OCI-LY7 (cell line): ENCODE data around the gene FAM72B.
"Not testable (repeated sequence)": the region's sequence is repeated elsewhere in the genome, so short reads cannot be mapped to it uniquely, and the experiment has no call there.

Experiments
- CTCF ChIP-seq: fragments of 200-600 bp; sonication (generic); conservative IDR thresholded peaks from 2 replicates; pipeline ENCODE4 v1.5.1; 2014; ENCODE audit warnings: mild to moderate bottlenecking, antibody characterized with exemption, low read length, moderate library complexity, mixed read lengths
- EZH2phosphoT487 ChIP-seq: fragments of 200-600 bp; sonication (generic); IDR thresholded peaks from 2 replicates; pipeline ENCODE4 v1.6.1; 2018; ENCODE audit warnings: low read depth, borderline replicate concordance, mild to moderate bottlenecking, mixed run types, antibody characterized with exemption, low read length, moderate library complexity, mixed read lengths

GRCh38 chr1:121214544-121215156 lies 30.5 kb upstream of the FAM72B start:
- not testable (repeated sequence) for TF ChIP-seq CTCF, EZH2phosphoT487
